Kidney (tissue), 14 donors: ENCODE measurements around the gene RHOU. TPM values are rescaled to one million over a fixed set of nuclear protein-coding genes. Genes with fewer than 3 reads are reported as not detected.

Experiments
- DNase-seq, 5 donors: peaks; one replicate each; pipeline ENCODE4 v3.0.0-alpha.2; 2013 to 2020
- FAIRE-seq: peaks from 2 replicates; lab custom pipeline; 2012; peaks lifted over from hg19 to GRCh38; lab: Jason Lieb, UNC
- H3K27ac ChIP-seq, 2 donors: one replicate each; pipeline ENCODE4 v1.7.0; 2013; ENCODE audit warnings: low read depth in 2 of 2, low read length in 2 of 2, inconsistent platforms in 1 of 2
- H3K27me3 ChIP-seq: one replicate; pipeline ENCODE4 v1.7.1; 2013; ENCODE audit warnings: low read length, inconsistent platforms; ENCODE audit not compliant: control insufficient read depth, insufficient read depth
- H3K36me3 ChIP-seq, 3 donors: one replicate each; pipeline versions ENCODE4 v1.7.0 to v1.7.1; 2013; ENCODE audit warnings: low read length in 3 of 3, control low read depth in 1 of 3, inconsistent platforms in 1 of 3; ENCODE audit not compliant: insufficient read depth in 3 of 3, control insufficient read depth in 2 of 3
- H3K4me1 ChIP-seq, 3 donors: one replicate each; pipeline versions ENCODE4 v1.7.0 to v1.7.1; 2013; ENCODE audit warnings: low read length in 3 of 3, inconsistent platforms in 1 of 3, low read depth in 1 of 3; ENCODE audit not compliant: control insufficient read depth in 2 of 3, insufficient read depth in 2 of 3
- H3K4me3 ChIP-seq, 3 donors: one replicate each; pipeline versions ENCODE4 v1.7.0 to v1.8.1; 2013; ENCODE audit warnings: low read length in 3 of 3, control low read depth in 1 of 3, inconsistent platforms in 1 of 3
- H3K9ac ChIP-seq, 3 donors: one replicate each; pipeline versions ENCODE4 v1.7.0 to v1.7.1; 2013; ENCODE audit warnings: low read length in 3 of 3, control low read depth in 1 of 3, inconsistent platforms in 1 of 3
- H3K9me3 ChIP-seq, 3 donors: one replicate each; pipeline versions ENCODE4 v1.7.0 to v1.7.1; 2013; ENCODE audit warnings: low read length in 3 of 3, control low read depth in 1 of 3, inconsistent platforms in 1 of 3; ENCODE audit not compliant: control insufficient read depth in 2 of 3, insufficient read depth in 1 of 3
- intact Hi-C: fragments of 100-400 bp; cut with DNase I; formaldehyde crosslinking; loops from one replicate; pipeline ENCODE4 v1.11.1; 2022
- polyA plus RNA-seq: library from polyadenylated mRNA; stranded (reverse); fragments of 350-450 nt; fragmentation: Illumina TruSeq; extraction: RNeasy Lipid Tissue Mini Kit (QIAGEN cat#74804); gene quantifications from one replicate; pipeline ENCODE4 v1.2.3, GENCODE V29; 2014; ENCODE audit warnings: low read depth, low replicate concordance; ENCODE audit not compliant: insufficient read depth
- total RNA-seq: library from RNA; stranded (reverse); fragmentation: NEBNext Ultra II Directional; extraction: Animal tissue kit (Norgen Biotek cat#: 25700); gene quantifications from one replicate; pipeline ENCODE4 v1.2.1, GENCODE V29; 2021
- TF ChIP-seq, protein P1 (sequence below): IDR thresholded peaks from 3 replicates; pipeline ENCODE4 v1.5.1; 2012; ENCODE audit warnings: mild to moderate bottlenecking, moderate library complexity, borderline replicate concordance; ENCODE audit not compliant: insufficient read depth; ENCODE audit errors: extremely low read depth
- donor health status: control.
- donor health status: control.
- donor health status: control.
- donor health status: control.
- donor health status: control.
- donor health status: DM: yes; HTN: yes; CAD: no.
- donor health status: Normal renal cell carcinoma (clear cell type).

RHOU gene
- total and polyA plus RNA-seq, 2 donors from 2014 or later, result 4.7 to 22.1 TPM

DNA sequence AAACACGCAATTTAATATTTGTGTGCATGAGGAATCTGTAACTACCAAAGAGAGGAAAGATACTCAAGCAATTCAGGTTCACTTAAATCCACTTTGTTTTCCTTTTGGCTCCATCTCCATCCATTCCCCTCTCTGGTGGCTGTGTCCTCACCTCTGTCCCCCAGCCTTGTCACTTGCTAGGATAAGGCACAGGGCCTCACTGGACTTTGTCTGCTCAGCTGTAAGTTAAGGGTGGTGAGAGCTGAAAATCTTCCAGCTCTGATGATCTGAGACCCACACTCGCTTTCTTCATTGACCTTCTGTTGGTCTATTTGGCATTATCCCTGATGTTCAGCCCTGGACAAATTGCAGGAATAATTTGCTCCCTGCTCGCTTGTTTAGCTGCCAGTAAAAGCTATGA lies 56.5 kb downstream of the RHOU start:
- Histone ChIP-seq H3K9me3 (no peaks in the 10 kb centered on the region), H3K4me1 (no peaks in the 10 kb centered on the region), H3K27ac (no peak overlapping the region), H3K4me3 (no peak overlapping the region), H3K27me3 (no peaks in the 10 kb centered on the region), H3K9ac (no peak overlapping the region), H3K36me3 (no peaks in the 10 kb centered on the region)
- TF ChIP-seq, protein P1, sequence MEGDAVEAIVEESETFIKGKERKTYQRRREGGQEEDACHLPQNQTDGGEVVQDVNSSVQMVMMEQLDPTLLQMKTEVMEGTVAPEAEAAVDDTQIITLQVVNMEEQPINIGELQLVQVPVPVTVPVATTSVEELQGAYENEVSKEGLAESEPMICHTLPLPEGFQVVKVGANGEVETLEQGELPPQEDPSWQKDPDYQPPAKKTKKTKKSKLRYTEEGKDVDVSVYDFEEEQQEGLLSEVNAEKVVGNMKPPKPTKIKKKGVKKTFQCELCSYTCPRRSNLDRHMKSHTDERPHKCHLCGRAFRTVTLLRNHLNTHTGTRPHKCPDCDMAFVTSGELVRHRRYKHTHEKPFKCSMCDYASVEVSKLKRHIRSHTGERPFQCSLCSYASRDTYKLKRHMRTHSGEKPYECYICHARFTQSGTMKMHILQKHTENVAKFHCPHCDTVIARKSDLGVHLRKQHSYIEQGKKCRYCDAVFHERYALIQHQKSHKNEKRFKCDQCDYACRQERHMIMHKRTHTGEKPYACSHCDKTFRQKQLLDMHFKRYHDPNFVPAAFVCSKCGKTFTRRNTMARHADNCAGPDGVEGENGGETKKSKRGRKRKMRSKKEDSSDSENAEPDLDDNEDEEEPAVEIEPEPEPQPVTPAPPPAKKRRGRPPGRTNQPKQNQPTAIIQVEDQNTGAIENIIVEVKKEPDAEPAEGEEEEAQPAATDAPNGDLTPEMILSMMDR, result no peak
- no peak for DNase-seq
- FAIRE-seq, result no peak
- intact Hi-C loops, result no loop called here

DNA sequence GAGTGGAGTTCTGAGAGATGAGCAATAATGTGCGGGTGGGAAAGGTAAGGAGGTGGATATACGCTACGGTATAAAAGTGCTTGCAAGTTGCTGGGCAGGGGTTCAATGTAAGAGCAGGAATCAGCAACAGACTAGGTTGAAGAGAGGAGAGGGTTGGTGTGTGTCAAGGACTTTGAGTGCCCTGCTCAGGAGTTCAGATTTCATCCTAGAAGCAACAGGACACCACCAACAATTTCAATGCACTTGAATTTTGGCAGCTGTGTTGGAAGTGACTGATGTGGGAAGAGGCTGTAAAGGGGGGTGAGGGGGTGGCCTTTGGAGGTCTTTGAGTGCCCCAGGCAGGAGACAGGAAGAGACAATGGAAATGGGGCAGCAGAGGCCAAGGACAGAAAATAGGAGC lies 57.3 kb downstream of the RHOU start:
- Histone ChIP-seq H3K9me3 (no peaks in the 10 kb centered on the region), H3K4me1 (no peaks in the 10 kb centered on the region), H3K27me3 (no peaks in the 10 kb centered on the region), H3K36me3 (no peaks in the 10 kb centered on the region), H3K27ac (no peak overlapping the region), H3K9ac (no peak overlapping the region), H3K4me3 (no peak overlapping the region)
- FAIRE-seq, result no peak
- DNase-seq, result no peak
- TF ChIP-seq, protein P1, result no peak
- intact Hi-C loops, result no loop called here

DNA sequence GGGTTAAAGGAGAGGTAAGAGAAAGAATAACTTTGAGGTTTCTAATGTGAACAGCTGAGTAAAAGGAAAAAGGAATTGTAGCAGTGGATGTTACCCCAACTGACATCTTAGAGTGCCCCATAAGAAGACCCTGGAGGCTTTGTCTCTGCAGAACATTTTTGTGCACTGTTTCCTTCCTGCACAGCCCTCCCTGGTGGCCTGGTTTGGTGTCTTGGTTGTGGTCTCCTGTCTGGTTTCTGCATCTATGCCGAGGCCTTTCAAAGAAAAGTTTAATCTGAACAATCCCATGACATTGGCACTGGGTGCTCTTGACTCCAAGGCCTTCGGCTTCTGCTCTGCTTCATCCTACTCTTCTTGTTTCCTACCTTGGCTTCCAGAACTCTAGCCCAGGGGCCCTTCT lies 57.8 kb downstream of the RHOU start:
- TF ChIP-seq, protein P1, result no peak
- H3K27ac ChIP-seq, result no peak overlapping the region
- FAIRE-seq, result no peak
- H3K36me3 ChIP-seq, result no peaks in the 10 kb centered on the region
- H3K9ac ChIP-seq, result no peak overlapping the region
- H3K27me3 ChIP-seq, result no peaks in the 10 kb centered on the region
- no peaks in the 10 kb centered on the region for H3K9me3 ChIP-seq
- no peak for DNase-seq
- intact Hi-C loops, result no loop called here
- no peak overlapping the region for H3K4me3 ChIP-seq
- H3K4me1 ChIP-seq, result no peaks in the 10 kb centered on the region

DNA sequence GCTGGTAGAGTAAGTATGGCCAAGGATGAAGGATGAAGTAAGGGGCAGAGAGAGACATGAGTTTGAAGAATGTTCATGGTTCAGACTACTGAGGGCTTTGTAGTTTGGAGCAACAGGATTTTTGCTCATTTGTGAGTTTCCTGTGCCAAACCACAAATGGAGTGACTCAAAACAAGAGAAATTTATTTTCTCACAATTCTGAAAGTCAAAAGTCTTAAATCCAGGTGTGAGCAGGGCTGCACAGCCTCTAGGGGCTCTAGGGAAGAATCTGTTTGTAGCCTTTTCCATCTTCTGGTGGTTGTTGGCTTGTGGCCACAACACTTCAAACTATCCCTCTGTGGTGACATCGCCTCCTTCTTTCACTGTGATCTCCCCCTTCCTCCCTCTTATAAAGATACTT lies 58.9 kb downstream of the RHOU start:
- FAIRE-seq (no peak), DNase-seq (no peak)
- no peaks in the 10 kb centered on the region for H3K36me3 ChIP-seq
- intact Hi-C loops, result no loop called here
- H3K9me3 ChIP-seq, result no peaks in the 10 kb centered on the region
- no peaks in the 10 kb centered on the region for H3K27me3 ChIP-seq
- no peak overlapping the region for H3K27ac ChIP-seq
- H3K4me3 ChIP-seq, result no peak overlapping the region
- TF ChIP-seq, protein P1, result no peak
- no peak overlapping the region for H3K9ac ChIP-seq
- no peaks in the 10 kb centered on the region for H3K4me1 ChIP-seq
